Iris pigment epithelial cell (primary cell): Measurements from ENCODE around the gene RIMBP3C.
"Not testable (repeated sequence)": the region's sequence is repeated elsewhere in the genome, so short reads cannot be mapped to it uniquely, and the experiment has no call there.

Experiments
- DNase-seq: peaks from one replicate; pipeline ENCODE4 v3.0.0-alpha.2; 2011; ENCODE audit warnings: low read depth

The RIMBP3C gene

DNA sequence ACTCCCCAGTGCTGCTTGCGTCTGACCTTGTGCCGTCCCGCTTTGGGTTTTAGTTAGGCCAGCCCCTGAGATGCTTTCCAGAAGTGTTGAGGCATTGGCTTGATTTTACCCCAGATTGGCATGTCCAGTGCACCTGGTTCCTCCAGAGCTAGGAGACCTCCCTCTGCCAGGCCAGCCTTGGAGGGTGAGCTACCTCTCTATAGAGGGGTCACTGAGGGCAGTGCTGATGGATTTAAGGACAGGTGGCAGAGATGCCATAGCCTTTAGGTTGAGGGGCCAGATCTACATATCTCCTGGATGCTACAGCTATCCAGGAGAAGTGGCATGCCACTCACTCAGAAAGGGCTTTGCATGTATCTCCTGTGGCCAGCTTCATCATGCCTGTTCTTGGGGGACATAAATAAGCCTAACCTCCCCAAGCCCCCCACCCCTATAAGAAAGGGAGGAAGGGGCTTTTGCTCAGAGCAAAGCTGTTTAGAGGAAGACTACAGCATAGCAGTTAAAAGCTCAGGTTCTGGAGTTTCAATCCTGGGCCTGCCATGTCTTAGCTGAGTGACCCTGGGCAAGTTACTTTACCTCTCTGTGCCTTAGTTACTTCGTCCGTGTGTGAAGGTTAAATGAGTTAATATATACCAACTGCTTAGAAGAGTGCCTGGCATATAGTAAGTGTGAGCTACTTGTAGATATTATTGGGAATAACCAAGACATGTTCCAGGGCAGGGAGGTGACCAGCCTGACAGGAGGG is 22.7 kb upstream of the RIMBP3C start:
- DNase-seq = no peak

DNA sequence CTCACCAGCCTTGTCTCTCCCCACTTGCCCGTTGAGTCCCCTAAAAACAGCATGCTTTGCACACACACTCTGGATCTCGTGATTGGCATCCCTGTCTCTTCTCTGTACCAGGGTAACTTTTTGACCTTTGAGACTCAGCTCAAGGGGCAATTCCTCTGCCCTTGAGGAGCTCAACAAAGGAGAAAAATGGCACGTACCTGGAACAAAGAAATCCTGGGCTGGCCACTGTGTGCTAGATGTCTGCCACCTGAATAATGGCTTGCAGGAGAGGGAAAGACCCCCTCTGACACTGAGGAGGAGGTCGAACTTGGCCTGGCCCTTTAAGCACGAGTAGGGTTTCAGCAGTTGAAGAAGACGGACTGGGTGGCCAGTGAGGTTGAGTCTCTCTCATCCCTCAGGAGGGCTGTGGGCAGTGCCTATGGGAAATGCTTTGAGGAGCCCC is 22.1 kb upstream of the RIMBP3C start:
- no peak for DNase-seq

DNA sequence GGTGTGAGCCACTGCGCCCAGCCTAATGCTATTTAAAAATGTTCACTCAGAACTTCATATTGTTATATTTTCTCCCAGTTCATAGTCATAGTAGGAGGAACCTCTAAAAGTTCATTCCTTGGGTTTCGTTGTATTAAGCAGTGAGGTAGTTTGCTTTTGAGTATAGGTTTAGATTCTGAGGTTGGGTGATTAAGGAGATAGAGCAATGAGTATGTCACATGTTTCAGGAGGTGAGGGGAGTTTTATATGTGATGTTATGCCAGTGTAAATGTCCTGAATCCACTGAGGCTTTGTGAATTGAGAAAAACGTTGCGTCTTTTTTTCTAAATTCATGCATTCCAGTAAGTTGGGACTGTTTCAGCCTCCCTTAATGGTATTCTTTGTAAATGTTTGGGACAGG is 20.4 kb upstream of the RIMBP3C start:
- no peak for DNase-seq

DNA sequence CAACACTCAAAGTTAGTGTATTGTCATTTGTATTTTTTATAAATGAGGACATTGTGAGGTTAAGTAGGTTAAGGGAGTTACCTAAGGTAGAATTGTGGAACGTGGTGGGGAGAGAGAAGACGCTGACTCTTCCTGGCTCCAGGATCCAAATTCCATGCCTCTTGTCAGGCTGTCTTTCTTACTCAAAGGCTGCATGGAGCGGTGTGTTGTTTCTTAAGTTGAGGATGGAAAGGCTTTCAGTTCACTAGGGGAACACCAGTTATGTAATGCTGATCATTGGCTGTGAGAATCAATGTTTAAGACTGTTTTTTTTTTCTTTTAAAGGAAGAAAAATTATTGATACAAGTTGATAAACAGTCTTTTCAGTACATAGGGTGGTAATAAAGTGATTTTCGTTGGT is 19.1 kb upstream of the RIMBP3C start:
- no peak for DNase-seq

DNA sequence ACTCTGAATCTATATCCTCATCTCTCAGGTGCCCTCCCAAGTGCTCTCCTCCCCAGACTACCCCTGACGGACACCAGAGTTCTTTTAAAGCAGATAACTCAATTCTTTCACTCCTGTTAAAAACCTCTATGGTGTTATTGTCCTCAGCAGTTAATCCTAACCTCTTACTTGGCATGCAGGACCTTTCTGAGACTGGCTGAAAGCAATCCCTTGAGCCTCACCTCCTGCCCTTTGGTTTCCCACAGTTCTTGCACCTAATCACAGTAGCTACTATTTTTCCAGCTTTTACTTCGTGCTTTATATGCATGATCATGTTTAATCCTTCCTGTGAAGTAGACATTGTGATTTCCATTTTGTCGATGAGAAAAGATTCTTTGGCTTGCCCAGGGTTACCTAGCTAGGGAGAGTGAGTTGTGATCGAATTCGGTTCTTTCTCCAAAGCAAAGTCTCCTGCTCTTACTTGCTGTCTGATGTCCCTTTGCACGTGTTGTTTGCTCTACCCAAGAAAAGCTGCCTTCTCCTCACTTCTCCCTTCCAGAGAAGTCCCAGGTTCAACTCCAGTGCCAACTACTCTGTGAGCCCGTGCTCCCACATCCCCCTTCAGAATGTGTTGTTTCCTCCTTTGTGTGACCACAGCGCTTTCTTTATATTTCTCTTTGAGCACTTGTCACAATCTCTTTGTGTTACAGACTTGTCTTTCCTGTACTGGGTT is 18.4 kb upstream of the RIMBP3C start:
- peak; percentile 27 for DNase-seq

DNA sequence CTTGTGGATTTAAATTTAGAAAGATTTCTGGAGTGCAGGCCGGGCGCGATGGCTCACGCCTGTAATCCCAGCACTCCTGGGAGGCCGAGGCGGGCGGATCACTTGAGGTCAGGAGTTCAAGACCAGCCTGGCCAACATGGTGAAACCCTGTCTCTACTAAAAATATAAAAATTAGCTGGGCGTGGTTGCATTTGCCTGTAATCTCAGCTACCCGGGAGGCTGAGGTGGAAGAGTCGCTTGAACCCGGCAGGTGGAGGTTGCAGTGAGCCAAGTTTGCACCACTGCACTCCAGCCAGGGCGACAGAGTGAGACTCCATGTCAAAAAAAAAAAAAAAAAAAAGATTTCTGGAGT is 17.8 kb upstream of the RIMBP3C start:
- not testable (repeated sequence) for DNase-seq

DNA sequence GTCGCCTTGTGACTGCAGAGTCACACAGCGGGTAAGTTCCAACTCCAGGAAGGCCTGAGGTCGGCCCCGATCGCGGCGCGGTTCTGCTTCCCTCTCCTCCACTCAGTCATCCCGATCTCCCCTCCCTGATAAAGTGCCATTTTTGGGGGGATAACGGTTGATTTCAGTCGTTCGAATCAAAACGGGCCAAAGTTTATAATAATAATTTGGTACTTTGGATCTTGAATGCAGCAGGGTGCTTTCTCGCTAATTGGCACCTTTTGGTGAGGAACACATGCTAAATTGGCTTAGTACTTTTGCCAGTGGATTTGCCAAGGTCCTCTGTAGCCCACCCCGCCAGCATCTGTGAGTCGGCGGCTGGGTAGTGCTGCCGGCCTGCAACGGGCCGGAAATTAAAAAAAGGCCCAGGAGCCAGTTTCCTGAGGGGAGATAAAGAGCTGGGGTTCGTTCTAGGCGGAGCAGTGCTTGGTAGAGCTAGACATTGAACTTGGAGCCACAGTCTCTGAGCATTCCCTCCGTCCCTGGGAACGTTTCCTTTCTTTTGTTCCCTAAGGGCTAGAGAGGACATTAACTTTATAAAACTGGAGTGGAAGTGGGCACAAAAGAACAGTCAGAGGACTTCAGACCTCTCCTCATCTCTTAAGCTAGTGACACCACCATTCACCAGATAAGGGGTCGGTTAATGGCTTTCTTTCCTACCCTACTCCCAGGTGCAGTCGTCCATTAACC is 17.2 kb upstream of the RIMBP3C start:
- DNase-seq = peak; percentile 52

DNA sequence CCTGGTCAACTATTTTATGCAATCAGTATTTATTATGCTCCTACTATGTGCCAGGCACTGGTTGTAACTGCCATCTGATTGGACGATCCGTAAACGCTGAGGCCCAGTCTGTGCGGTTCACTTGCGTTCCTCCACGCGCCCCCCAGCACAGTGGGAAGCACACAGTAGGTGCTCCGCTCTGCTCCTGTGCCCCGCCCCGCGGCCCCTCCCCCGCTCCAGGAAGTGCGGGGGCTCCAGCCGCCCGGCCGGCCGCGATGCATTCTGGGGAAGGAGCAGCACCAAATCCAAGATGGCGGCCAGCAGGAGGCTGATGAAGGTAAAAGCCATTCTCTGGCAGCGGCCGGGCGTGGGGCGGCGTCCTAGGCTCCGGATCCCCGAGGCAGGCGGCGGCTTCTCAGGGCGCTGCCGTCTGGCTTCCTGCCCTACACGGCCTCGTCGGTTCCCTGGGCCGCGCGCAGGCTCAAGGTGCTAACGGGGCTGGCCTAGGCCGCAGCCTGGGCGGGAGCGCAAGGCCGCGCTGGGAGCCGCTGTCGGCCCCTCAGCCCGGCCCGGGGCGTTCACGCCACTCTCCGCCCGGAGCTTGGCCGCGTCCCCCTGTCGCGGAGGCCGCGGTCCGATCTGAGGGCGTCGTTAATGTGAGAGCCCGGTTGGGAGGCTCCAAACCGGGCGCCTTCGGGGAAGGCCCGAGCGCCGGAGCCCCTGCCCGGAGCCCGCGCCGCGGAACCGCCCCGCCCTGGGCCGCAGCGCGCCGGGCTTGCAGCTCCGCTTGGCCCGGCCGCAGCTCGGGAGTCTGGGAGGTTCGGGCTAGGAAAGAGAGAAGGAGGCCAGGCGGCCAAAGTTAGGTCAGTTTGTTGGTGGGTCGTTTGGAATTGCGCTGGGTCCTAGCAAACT is 16.4 kb upstream of the RIMBP3C start, which contains the start of gene UBE2L3:
UBE2L3 (plus strand) TSS at position 259 of the 891 bp plus-strand sequence; CDS start at position 290, 31 bp downstream.
- peak; percentile 82 for DNase-seq

DNA sequence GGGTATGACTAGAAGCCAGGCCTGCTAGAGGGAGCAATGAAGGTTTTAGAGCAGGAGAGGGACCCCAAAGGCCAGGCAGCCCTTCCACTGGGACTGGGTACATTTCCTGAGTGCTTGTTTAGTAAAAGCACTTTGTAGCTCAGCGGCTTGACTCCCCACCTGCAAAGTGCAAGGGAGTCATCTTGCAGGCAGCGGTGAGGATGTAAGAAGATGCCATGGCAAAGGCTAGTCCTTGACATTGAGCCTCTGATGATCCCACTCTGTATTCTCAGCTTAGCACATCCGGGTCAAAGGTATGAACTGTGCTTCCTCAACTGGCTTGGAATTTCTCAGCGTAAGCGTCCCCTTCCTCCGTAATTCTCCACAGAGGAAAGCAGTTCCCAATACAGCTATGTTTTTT is 13.2 kb upstream of the RIMBP3C start:
- no peak for DNase-seq

DNA sequence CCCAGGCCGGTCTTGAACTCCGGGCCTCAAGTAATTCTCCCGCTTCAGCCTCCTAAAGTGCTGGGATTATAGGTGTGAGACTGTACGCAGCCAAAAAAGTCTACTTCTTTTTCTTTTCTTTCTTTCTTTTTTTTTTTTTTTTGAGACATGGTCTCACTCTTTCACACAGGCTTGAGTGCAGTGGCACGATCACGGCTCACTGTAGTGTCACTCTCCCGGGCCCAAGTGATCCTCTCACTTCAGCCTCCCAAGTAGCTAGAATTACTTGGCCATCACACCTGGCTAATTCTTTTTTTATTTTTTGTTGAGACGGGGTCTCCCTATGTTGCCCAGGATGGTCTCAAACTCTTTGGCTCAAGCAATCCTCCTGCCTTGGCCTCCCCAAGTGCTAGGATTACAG is 12.7 kb upstream of the RIMBP3C start:
- no peak for DNase-seq

DNA sequence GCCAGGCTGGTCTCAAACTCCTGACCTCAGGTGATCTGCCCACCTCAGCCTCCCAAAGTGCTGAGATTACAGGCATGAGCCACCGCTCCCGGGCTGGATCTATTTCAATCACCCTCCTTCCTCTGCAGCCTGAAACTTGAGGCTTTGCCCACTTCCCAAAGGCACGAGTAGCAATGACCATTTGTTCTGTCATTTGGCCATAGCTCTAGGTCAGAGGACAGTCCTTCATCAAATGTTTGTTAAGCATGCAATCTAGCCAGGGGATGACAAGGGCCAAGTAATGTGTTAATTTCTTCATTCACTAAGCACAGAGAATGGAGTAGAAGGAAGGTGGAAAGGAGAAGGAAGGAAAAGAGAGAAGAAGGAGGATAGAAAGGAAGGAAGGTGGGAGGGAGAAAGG is 9.4 kb upstream of the RIMBP3C start:
- not testable (repeated sequence) for DNase-seq

DNA sequence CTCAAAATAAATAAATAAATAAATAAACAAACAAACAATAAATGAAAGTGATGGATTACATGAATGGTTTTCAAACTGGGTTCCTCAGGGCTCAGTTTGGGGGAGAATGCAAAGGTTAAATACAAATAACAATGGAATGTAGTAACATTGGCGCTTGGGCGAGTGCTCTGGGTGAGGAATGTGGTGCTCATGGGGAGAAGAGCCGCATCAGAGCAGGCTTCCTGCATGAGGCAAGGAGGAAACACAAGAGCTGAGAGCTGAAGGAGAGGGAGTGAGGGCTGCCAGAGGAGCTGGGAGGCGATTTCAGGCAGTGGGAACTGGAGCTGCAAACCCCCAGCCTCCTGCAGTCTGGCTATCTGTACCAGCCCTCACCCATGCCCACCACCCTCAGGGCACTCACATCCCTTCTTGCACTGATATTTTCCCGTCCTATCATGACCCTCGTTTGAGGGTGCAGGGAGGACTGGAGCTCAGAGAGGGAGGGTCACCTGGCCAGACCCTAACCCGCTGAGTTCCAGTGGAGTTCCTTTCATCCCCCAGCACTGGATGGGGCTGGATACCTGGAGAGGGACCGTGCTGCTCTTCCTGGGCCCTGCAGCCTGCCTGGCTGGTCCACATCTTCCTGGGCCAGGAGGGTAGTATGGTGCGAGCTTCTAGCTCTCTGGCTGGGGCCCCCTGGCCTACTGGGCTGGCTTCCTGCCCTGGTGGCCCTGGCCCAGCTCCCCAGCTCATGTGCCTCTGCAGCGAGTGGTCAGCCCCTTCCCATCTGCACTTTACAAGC is 8.3 kb upstream of the RIMBP3C start:
- not testable (repeated sequence) for DNase-seq

DNA sequence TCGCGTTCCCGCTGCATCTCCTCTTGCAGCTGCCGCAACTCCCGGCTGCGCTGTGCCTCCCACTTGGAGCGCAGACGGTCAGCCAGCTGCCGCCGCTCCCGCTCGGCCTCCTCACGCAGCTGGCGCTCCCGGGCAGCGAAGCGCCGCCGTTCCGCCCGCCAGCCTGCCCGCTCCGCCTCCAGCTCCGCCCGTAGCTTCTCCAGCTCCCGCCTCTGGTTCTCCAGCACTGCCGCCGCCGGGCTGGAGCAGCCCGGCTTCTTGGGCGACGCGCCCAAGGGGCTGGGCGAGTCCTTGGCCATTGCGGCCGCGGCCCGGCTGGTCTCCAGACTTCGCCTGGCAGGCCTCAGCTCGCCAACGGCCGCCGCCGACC is 598 bp downstream of the RIMBP3C start:
- DNase-seq = not testable (repeated sequence)

DNA sequence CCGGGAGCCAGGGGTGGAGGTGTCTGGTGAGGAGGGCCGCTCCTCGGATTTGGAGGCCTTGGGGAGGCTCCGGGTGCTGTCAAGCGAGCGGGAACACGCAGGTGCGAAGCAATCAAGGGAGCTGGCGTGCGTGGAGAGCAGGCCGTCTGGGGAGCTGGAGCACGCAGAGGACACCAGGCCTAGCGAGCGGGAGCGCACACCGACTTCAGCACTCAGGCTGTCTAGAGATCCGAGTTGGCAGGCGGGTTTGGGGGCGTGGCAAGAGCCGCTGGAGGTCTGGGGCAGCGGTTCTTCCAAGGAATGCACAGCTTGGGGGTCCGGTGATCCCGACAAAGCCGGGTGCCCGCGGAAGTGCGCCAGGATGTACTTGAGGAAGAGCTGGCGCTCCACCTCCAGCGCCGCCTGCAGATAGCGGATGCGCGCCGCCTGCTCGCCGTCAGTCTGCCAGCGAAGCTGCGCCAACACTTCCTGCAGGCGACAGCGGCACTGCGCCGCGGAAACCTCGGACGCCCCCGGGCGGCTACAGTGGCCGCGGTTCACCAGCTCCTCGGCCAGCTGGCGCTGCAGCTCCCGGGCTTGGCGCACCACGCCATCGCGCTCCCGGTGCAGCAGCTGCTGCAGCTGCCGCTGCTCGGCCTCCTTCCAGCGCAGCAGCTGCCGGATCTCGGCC is 1.1 kb downstream of the RIMBP3C start:
- not testable (repeated sequence) for DNase-seq

DNA sequence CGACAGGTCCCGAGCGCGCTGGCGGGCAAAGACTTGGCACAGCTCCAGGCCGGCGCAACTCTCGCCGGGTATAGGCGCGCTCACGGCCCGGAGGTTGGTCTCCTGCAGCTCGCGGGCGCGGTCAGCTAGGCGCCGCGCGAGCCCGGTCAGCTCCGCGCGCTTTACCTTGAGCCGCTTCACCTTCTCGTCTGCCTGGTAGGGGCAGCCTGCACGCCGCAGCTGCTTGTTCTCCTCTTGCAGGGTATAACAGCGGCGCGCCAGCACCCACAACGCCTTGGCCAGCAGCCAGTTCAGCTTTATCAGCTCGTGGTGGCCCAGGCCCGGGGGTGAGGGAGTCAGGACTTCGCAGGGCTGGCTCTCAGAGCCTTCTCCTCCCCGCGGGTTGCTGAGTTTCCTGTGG is 1.7 kb downstream of the RIMBP3C start:
- DNase-seq = not testable (repeated sequence)

DNA sequence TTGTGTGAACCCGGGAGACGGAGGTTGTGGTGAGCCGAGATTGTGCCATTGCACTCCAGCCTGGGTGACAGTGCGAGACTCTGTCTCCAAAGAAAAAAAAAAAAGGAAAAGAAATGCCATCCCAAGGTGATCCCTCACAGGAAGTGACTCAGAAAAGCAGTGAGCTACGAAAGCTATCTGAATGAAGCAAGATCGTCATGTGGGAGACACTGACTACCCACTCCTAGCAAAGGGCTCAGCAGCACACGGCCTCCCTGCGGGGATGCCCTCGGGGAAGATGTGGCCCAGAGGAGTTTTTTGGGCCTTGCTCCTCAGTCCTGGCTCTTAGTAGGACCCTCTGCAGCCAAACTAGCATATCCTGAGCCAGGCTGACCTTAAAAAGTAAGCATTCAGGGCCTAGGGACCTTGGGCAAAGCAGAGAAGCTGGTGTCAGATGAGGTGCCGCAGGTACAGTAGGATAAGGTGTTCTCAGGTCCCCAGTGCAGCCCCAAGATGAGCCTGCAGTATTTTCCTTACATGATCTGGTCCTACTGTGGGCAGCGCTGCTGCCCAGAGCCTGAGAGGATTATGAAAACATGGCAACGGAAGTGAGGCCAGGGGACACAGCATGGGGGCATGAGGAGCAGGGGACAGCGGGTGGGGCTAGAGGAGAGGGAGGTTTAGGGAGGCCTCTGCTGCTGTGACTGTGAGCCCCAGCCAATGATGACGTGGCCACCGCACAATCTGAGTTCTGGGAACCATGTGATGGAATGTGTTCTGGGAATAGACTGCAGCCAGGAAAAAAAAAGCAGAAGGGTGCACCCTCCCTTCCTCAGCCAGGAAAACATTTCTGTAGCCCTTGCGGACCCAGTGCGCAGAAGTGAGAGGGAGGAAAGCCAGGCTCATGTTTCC is 6.6 kb downstream of the RIMBP3C start:
- not testable (repeated sequence) for DNase-seq

DNA sequence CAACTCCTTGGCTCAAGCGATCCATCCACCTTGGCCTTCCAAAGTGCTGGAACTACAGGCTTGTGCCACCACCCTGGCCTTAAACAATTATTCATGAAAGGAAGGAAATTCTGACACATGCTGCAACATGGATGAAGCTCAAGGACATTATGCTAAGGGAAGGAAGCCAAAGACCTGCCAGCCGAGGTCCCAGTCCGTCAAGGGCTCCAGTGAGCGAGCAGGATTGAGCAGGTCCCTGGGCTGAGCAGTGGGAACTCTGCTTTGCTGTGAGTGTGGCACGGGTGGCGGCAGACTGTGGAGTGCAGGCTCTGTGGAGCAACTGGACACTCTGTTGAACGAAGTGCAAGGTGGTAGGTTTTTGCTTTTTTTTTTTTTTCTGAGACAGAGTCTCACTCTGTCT is 11.4 kb downstream of the RIMBP3C start:
- DNase-seq = not testable (repeated sequence)

DNA sequence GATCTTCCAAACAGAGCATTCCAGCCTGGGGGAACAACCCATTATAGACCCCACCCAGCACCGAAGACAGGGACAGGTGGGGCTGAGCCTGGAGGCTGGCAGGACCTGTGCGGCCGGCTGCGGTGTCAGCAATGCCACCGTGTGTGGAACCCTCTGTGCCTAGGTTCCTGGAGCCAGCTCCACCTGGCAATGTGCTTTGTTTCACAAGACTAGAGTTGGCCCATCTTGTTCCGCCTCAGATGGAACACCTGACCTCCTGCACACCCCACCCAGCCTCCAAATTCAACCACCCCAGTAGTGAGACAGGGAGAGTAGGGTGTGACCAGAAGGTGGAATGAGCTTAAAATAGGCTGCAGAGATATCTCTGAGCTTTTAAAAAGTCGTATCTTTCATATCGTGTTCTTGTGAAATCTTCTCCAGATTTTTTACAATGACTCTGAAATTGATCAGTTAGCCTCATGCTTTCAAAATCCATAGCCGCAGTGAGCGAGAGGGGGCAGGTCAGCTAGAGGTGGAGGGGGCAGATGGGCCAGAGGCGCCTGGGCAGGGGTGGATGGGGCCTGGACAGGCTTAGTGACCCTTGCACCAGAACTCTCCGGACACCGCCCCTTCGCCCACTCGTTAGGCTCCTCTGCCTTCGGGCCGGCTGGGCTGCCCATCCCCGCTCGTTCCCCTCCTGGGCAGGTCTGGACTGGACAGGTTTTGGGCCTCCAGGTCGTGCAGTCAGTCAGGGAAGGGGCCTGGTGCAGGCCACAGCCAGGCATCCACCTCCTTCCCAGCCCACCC is 18.2 kb downstream of the RIMBP3C start:
- DNase-seq = not testable (repeated sequence)

DNA sequence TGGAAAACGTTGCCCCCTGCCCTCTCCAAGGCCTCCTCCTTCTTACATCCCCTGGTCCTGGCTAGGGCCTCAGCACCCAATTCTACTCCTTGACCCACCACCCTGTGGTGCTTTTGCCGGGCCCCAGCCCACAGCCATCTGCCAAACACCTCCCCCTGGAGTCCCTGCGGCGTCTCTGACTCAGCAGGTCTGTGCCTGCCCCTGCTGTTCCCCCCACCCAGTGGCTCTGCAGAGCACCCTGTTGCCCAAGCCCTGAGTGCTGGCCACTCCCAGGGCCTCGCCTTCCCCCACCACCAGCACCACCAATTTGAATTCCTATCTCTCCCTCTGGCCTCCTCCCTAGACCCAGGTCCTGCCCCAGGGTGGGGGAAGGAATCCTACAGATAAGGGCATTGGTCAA is 19.7 kb downstream of the RIMBP3C start:
- DNase-seq = not testable (repeated sequence)
